ENCODE results near the gene ZNF385D. TPM values are rescaled to one million over a fixed set of nuclear protein-coding genes. Genes with fewer than 3 reads are reported as not detected.

The ZNF385D gene
- total RNA-seq, 1 experiment from 2014 or later = not detected

GRCh38 chr3:21587894-21588293 lies 163.1 kb downstream of the ZNF385D start:
- H3K9me3 ChIP-seq (ENCODE audit: control insufficient read depth in 1 of 2, insufficient read depth in 1 of 2, low read depth in 1 of 2, low read length in 2 of 2) = peaks cover 0 to 6% of the 10 kb centered on the region in 2 experiments; a peak in 2 of 4 replicates
- no peaks in the 10 kb centered on the region for H3K79me2 ChIP-seq (ENCODE audit: insufficient read depth, low read length)
- ChIA-PET POLR2A (no interaction called here), CTCF (no interaction called here), RAD21 (ENCODE audit: low non-redundant PET in 1 of 2, low total read pairs in 2 of 2, uncharacterized antibody in 2 of 2, unreplicated experiment in 2 of 2) (no interaction called here)
- ATAC-seq (no peak), DNase-seq (ENCODE audit: low read depth, low spot score) (no peak)
- H3K36me3 ChIP-seq (ENCODE audit: control insufficient read depth in 1 of 2, insufficient read depth in 2 of 2, low read length in 2 of 2) = no peaks in the 10 kb centered on the region
- no peak overlapping the region for H3K4me3 ChIP-seq (replicated peaks in 1 of 2; ENCODE audit: low read depth in 1 of 2, low read length in 2 of 2)
- no peak overlapping the region for H2AFZ ChIP-seq (ENCODE audit: low read depth, low read length, poor library complexity, severe bottlenecking)
- H3K27ac ChIP-seq (ENCODE audit: low read depth, low read length) = no peak overlapping the region
- BruUV-seq (replicated peaks) = no TSS peak
- no peaks in the 10 kb centered on the region for H4K20me1 ChIP-seq (ENCODE audit: insufficient read depth)
- no peaks in the 10 kb centered on the region for H3K4me1 ChIP-seq (ENCODE audit: control insufficient read depth in 1 of 2, insufficient read depth in 2 of 2, low read length in 2 of 2)
- H3K9me2 ChIP-seq (ENCODE audit: insufficient read depth) = no peaks in the 10 kb centered on the region
- intact Hi-C loops (cut with micrococcal nuclease) = no loop called here
- H3K9ac ChIP-seq (ENCODE audit: low read length) = no peak overlapping the region
- TF ChIP-seq TCF7L2 (IDR thresholded peaks at IDR 0.05; ENCODE audit: borderline replicate concordance, extremely low read depth, insufficient read depth, insufficient read length) = no peak
- no peak for TF ChIP-seq RAD21 (IDR thresholded peaks at IDR 0.05; ENCODE audit: low read depth)
- TF ChIP-seq EZH2 (IDR thresholded peaks at IDR 0.05) = no peak
- TF ChIP-seq ZNF274 (IDR thresholded peaks at IDR 0.05; ENCODE audit: low read depth, low read length) = no peak
- TF ChIP-seq CBX3 (IDR thresholded peaks at IDR 0.05; ENCODE audit: low read depth) = no peak
- no peak for TF ChIP-seq POLR2AphosphoS5 (IDR thresholded peaks at IDR 0.05; ENCODE audit: low read depth, low read length)
- no peak for TF ChIP-seq REST (IDR thresholded peaks at IDR 0.05; ENCODE audit: low read depth)
- TF ChIP-seq ZBTB33 (IDR thresholded peaks at IDR 0.05; ENCODE audit: extremely low read depth, insufficient replicate concordance, low read length) = no peak
- no peak for TF ChIP-seq ELF1 (IDR thresholded peaks at IDR 0.05; ENCODE audit: borderline replicate concordance, low read depth)
- no peak for TF ChIP-seq SIN3A (IDR thresholded peaks at IDR 0.05; ENCODE audit: low read depth)
- TF ChIP-seq, protein P1, sequence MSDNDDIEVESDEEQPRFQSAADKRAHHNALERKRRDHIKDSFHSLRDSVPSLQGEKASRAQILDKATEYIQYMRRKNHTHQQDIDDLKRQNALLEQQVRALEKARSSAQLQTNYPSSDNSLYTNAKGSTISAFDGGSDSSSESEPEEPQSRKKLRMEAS (IDR thresholded peaks at IDR 0.05) = no peak
- no peak for TF ChIP-seq ZFX (IDR thresholded peaks at IDR 0.05)
- TF ChIP-seq POLR2A (IDR thresholded peaks at IDR 0.05; ENCODE audit: borderline replicate concordance, extremely low read depth, insufficient read depth, insufficient read length) = no peak
- no peak for TF ChIP-seq ATF3 (IDR thresholded peaks at IDR 0.05)
- TF ChIP-seq CEBPB (IDR thresholded peaks at IDR 0.05; ENCODE audit: low read depth) = no peak
- H3K4me2 ChIP-seq (ENCODE audit: low read length) = no peak overlapping the region
- H3K27me3 ChIP-seq (ENCODE audit: insufficient read depth, low read length) = no peaks in the 10 kb centered on the region

Measured in HCT116 (cell line).